GM21576 (cell line): ENCODE results near the gene GNAT2.

Source experiments
- ATAC-seq: cut with Tn5 transposase; IDR thresholded peaks from one replicate; pipeline ENCODE4 v1.9.1; 2021; ENCODE audit warnings: mild to moderate bottlenecking, moderate library complexity; ENCODE audit not compliant: unreplicated experiment

GNAT2 gene

GRCh38 chr1:109642626-109643025, 23.2 kb upstream of the GNAT2 start:
- ATAC-seq = no peak

- ATAC-seq = no peak
These were observed 22.4 kb upstream of the GNAT2 start for GRCh38 chr1:109641861-109642260.

GRCh38 chr1:109641078-109641740, 21.8 kb upstream of the GNAT2 start:
- ATAC-seq = no peak

GRCh38 chr1:109640285-109640865, 21.0 kb upstream of the GNAT2 start:
- peak; percentile 65 for ATAC-seq

GRCh38 chr1:109639841-109640184, 20.4 kb upstream of the GNAT2 start:
- ATAC-seq = no peak

- no peak for ATAC-seq
These were observed 19.8 kb upstream of the GNAT2 start for GRCh38 chr1:109639063-109639840.

GRCh38 chr1:109637446-109637845, 18.0 kb upstream of the GNAT2 start:
- ATAC-seq = no peak

- no peak for ATAC-seq
These were observed 17.0 kb upstream of the GNAT2 start for GRCh38 chr1:109636201-109636952.

- no peak for ATAC-seq
These were observed 16.4 kb upstream of the GNAT2 start for GRCh38 chr1:109635862-109636200.

GRCh38 chr1:109634771-109635750, 15.6 kb upstream of the GNAT2 start:
- no peak for ATAC-seq

GRCh38 chr1:109634292-109634691, 14.9 kb upstream of the GNAT2 start:
- no peak for ATAC-seq

GRCh38 chr1:109632671-109633346, 13.4 kb upstream of the GNAT2 start:
- no peak for ATAC-seq

- no peak for ATAC-seq
These were observed 12.4 kb upstream of the GNAT2 start for GRCh38 chr1:109631513-109632505.

- no peak for ATAC-seq
These were observed 11.6 kb upstream of the GNAT2 start for GRCh38 chr1:109630898-109631512.

- no peak for ATAC-seq
These were observed 10.9 kb upstream of the GNAT2 start for GRCh38 chr1:109630081-109630897.

GRCh38 chr1:109629372-109630030, 10.1 kb upstream of the GNAT2 start:
- ATAC-seq = no peak
